Measurements from ENCODE around the gene POLD1. TPM values are rescaled to one million over a fixed set of nuclear protein-coding genes. Genes with fewer than 3 reads are reported as not detected.
"Not testable (repeated sequence)": the region's sequence is repeated elsewhere in the genome, so short reads cannot be mapped to it uniquely, and the experiment has no call there.

Gene POLD1
- total RNA-seq, 1 donor from 2014 or later: 141 TPM

- intact Hi-C loops (cut with micrococcal nuclease): no loop called here
These were observed 3.2 kb downstream of the POLD1 start for GRCh38 chr19:50387176-50387867.

DNA sequence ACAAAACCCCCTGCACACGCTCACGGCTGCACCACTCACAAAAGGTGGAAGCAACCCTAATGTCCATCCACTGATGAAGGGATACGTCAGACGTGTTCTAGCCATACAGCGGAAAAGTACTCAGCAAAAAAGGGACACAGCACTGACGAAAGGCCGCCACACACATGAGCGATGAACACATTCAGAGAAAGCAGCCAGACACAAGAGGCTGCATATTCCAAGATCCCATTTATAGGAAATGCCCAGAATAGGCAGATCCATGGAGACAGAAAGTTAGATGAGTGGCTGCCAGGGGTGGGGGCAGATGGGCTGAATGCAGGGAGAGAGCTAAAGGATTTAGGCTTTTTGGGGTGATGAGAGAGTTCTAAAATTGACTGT, 3.7 kb downstream of the POLD1 start:
- intact Hi-C loops (cut with micrococcal nuclease): no loop called here

DNA sequence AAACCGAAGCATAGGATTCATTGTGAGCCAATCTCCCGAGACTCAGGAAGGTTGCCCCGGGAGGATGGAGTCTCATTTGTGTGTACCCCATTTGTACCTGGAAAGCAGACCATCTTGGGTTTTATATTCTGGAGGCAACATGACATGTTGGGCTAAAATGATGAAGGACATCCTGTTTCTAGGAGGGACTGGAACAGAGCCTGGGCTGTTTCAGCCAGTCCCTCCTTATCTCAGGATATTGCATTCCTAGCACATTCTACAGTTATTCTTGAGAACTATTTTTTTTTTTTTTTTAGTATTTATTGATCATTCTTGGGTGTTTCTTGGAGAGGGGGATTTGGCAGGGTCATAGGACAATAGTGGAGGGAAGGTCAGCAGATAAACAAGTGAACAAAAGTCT, 6.1 kb downstream of the POLD1 start:
- intact Hi-C loops (cut with micrococcal nuclease): not testable (repeated sequence)

DNA sequence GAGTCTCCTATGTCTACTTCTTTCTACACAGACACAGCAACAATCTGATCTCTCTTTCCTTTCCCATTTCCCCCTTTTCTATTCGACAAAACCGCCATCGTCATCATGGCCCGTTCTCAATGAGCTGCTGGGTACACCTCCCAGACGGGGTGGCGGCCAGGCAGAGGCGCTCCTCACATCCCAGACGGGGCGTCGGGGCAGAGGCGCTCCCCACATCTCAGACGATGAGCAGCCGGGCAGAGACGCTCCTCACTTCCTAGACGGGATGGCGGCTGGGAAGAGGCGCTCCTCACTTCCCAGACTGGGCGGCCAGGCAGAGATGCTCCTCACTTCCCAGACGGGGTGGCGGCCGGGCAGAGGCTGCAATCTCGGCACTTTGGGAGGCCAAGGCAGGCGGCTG, 6.8 kb downstream of the POLD1 start:
- intact Hi-C loops (cut with micrococcal nuclease): not testable (repeated sequence)

DNA sequence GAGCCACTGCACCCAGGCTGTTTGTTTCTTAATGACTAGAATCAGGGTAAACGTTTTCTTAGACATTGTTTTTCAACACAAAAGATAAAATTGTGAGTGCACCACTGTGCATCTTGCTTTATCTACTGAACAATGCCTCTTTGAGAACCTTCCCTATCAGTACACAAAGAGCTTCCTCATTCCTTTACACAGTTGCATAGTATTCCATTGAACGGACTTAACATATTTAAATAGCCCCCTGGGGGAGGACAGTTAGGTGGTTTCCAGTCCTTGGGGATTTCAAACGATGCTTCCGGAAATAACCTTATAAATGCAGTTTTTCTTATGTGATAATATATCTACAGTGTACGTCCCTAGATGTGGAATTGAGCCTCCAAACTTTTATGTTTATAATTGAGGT, 8.6 kb downstream of the POLD1 start:
- intact Hi-C loops (cut with micrococcal nuclease): no loop called here

- intact Hi-C loops (cut with micrococcal nuclease): no loop called here
These were observed 9.4 kb downstream of the POLD1 start for GRCh38 chr19:50393589-50393988.

DNA sequence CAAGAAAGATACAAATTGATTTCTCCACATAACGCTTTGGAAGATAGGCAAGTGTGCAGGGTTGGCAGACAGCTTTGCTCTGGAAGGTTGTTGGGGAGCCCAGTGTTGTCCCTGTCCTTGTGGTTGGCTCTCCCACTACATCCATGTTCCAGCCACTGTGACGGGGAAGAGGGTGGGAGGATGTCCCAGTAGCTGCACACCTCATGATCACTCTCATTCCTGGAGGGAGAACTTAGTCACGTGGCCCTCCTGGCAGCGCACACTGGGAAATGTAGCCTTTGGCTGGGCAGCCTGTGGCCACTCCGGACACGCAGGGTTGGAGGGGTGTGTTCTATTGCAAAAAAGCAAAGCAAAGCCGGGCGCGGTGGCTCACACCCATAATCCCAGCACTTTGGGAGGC, 9.9 kb downstream of the POLD1 start:
- intact Hi-C loops (cut with micrococcal nuclease): no loop called here

GRCh38 chr19:50398675-50399367, 14.7 kb downstream of the POLD1 start:
- intact Hi-C loops (cut with micrococcal nuclease): no loop called here

GRCh38 chr19:50399368-50399745, 15.2 kb downstream of the POLD1 start:
- intact Hi-C loops (cut with micrococcal nuclease): no loop called here

- intact Hi-C loops (cut with micrococcal nuclease): no loop called here
These were observed 17.7 kb downstream of the POLD1 start for GRCh38 chr19:50401605-50402450.

GRCh38 chr19:50402544-50403301, 18.6 kb downstream of the POLD1 start:
- intact Hi-C loops (cut with micrococcal nuclease): no loop called here

DNA sequence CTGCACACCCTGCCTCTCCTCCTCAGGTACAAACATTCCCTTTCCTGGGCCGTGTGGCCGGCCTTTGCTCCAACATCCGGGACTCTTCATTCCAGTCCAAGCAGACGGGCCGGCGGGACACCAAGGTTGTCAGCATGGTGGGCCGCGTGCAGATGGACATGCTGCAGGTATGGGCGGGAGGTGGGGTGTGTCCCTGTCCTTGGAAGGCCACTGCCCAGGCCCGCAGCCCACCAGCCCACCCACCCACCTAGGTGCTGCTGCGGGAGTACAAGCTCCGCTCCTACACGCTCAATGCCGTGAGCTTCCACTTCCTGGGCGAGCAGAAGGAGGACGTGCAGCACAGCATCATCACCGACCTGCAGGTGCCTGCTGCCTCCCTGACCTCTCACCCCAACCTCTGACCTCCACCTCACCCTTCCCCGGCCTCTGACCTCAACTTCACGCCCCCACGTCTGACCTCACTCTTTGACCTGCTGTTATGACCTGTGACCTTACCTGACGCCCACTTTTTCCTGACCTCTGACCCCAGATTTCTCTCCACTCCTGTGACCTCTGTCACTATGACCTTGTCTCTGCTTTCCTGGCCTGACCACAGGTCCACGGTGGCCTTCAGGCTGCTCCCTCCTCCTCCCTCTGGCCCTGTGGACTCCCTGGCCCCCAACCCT, 22.1 kb downstream of the POLD1 start:
- intact Hi-C loops (cut with micrococcal nuclease): no loop called here

DNA sequence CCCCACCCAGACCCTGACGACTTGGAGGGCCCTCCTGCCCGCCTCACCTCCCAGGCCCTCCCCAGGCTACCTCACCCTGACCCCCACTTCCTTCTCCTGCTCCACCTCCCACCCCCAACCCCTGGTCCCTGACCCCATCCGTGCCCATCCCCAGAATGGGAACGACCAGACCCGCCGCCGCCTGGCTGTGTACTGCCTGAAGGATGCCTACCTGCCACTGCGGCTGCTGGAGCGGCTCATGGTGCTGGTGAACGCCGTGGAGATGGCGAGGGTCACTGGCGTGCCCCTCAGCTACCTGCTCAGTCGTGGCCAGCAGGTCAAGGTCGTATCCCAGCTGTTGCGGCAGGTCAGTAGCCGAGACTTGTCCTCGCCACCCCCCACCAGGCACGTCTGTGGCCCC, 22.7 kb downstream of the POLD1 start:
- intact Hi-C loops (cut with micrococcal nuclease): no loop called here

DNA sequence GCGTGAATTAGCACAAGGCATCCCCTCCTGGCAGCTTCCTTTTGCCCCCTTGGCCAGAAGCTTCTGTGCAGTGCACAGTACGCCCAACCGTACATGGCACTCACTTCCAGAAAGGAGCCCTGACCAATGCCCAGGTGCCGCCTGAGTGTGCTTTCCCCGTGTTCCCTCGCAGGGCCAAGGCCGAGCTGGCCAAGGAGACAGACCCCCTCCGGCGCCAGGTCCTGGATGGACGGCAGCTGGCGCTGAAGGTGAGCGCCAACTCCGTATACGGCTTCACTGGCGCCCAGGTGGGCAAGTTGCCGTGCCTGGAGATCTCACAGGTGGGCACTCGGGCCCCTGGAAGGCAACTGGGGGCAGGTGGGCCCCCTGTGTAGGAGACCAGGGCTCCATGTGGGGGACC, 25.2 kb downstream of the POLD1 start:
- intact Hi-C loops (cut with micrococcal nuclease): no loop called here

GRCh38 chr19:50410109-50410508, 26.0 kb downstream of the POLD1 start:
- intact Hi-C loops (cut with micrococcal nuclease): no loop called here

DNA sequence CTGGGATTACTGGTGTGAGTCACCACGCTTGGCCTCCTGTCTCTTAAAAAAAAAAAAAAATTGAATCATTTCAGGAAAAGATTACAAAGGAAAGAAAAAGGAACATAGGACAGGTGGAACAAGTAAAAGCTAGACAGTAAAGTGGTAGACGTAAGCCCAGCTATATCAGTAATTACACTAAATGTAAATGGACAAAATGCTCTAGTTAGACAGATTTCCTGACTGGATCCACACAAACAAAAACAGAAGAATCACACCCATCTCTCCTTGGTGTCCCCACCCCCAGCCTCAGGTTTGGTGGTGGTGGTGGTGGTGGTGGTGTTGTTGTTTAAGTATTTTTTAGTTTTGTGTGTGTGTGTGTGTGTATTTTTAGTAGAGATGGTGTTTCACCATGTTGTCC, 28.3 kb downstream of the POLD1 start:
- intact Hi-C loops (cut with micrococcal nuclease): no loop called here

DNA sequence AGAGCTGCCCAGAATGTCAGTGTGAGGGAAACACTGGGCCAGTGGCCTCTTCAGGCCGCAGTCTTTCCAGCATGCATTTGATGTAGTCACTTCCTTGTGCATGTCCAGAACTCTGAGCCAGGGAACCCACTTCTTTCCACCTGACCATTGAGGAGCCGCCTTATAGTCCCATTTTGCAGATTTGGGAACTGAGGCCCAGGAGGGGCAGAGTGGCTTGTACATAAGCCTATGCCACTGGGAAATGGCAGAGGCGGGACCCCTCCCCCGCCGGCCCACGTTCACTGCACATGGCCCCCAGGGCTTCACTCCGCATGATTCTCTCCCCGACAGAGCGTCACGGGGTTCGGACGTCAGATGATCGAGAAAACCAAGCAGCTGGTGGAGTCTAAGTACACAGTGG, 28.9 kb downstream of the POLD1 start:
- intact Hi-C loops (cut with micrococcal nuclease): no loop called here

DNA sequence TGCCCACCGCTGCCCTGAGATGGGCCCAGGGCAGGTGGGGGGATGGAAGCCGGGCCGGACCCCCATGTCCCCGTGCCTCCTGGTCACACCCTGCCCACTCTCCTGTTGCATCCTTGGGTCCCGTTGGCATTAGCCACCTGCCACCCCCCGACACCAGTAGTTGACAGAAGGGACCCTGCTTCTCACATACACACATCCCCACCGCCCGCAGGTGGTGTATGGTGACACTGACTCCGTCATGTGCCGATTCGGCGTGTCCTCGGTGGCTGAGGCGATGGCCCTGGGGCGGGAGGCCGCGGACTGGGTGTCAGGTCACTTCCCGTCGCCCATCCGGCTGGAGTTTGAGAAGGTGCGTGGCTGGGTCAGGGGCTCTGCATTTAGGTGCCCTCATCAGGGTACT, 29.4 kb downstream of the POLD1 start:
- intact Hi-C loops (cut with micrococcal nuclease): no loop called here

GRCh38 chr19:50414864-50415660, 30.9 kb downstream of the POLD1 start:
- intact Hi-C loops (cut with micrococcal nuclease): loop anchor here (2.0 kb wide), 2 partner anchors 46 to 58 kb away; no protein-coding TSS in a partner anchor

DNA sequence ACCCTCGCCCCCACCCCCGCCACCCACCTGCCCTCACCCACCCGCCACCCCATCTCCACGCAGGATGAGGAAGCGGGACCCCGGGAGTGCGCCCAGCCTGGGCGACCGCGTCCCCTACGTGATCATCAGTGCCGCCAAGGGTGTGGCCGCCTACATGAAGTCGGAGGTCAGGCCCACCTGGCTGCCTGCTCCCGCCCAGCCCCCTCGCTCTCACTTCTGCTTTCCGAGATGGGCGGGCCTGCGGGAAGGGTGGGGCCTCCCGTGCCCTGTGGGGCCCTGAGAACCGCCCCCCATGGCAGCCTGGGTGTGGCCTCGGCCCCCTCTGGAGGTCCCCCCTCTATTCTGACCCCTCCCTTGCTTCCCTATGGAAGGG, 31.5 kb downstream of the POLD1 start:
- intact Hi-C loops (cut with micrococcal nuclease): loop anchor here (2.0 kb wide), 2 partner anchors 47 to 59 kb away; no protein-coding TSS in a partner anchor
